ENCODE measurements around the gene A1CF.
"Not testable (repeated sequence)": the region's sequence is repeated elsewhere in the genome, so short reads cannot be mapped to it uniquely, and the experiment has no call there.

DNA sequence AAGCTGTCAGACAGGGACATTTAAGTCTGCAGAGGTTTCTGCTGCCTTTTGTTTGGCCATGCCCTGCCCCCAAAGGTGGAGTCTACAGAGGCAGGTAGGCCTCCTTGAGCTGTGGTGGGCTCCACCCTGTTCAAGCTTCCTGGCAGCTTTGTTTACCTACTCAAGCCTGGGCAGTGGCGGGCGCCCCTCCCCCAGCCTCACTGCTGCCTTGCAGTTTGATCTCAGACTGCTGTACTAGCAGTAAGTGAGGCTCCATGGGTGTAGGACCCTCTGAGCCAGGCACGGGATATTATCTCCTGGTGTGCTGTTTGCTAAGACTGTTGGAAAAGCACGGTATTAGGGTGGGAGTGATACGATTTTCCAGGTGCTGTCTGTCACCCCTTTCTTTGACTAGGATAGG is 97.5 kb downstream of the A1CF start:
- TF ChIP-seq, protein P1, sequence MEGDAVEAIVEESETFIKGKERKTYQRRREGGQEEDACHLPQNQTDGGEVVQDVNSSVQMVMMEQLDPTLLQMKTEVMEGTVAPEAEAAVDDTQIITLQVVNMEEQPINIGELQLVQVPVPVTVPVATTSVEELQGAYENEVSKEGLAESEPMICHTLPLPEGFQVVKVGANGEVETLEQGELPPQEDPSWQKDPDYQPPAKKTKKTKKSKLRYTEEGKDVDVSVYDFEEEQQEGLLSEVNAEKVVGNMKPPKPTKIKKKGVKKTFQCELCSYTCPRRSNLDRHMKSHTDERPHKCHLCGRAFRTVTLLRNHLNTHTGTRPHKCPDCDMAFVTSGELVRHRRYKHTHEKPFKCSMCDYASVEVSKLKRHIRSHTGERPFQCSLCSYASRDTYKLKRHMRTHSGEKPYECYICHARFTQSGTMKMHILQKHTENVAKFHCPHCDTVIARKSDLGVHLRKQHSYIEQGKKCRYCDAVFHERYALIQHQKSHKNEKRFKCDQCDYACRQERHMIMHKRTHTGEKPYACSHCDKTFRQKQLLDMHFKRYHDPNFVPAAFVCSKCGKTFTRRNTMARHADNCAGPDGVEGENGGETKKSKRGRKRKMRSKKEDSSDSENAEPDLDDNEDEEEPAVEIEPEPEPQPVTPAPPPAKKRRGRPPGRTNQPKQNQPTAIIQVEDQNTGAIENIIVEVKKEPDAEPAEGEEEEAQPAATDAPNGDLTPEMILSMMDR (IDR thresholded peaks at IDR 0.05): not testable (repeated sequence)
- TF ChIP-seq POLR2A (IDR thresholded peaks at IDR 0.05): not testable (repeated sequence)
